Measurements from ENCODE around the gene TEAD1. TPM values are rescaled to one million over a fixed set of nuclear protein-coding genes. Genes with fewer than 3 reads are reported as not detected.

Gene TEAD1
- total RNA-seq, 2 donors from 2014 or later, result 76.4 to 94.4 TPM

DNA sequence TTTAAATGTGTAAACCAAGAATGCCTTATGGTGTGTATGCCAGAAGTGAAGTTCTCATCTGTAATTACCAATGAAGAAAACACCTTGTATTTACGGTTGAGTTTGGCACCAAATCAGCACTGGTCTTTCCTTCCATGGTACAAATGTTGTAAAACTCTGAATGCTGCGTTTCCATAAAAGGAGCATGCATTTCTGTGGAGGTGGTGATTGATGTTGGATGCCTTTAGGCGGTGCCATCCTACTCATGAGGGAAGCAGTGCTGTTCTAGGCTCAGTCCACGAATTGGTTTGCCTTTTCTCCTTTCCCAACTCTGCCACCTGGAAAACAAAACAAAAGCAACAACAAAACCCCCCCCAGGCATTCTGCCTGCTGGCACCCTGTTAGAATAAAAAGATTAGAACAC, 124.4 kb downstream of the TEAD1 start:
- H3K27ac ChIP-seq (ENCODE audit: low read depth, low read length), result no peak overlapping the region
- H3K27me3 ChIP-seq (ENCODE audit: control insufficient read depth, insufficient read depth, low read length, poor library complexity, severe bottlenecking), result no peaks in the 10 kb centered on the region
- Mint-ChIP-seq H3K4me1 (peaks cover 74% of the 10 kb centered on the region), H3K27me3 (ENCODE audit: insufficient read depth) (no peaks in the 10 kb centered on the region), H3K36me3 (ENCODE audit: low read depth) (peaks cover 5% of the 10 kb centered on the region), H3K9me3 (no peaks in the 10 kb centered on the region), H3K27ac (peak overlapping the region; percentile 71), H3K4me3 (no peak overlapping the region)
- H3K9me3 ChIP-seq (ENCODE audit: control insufficient read depth, low read length), result no peaks in the 10 kb centered on the region
- H3K4me3 ChIP-seq (ENCODE audit: low read length), result no peak overlapping the region
- peaks cover 52% of the 10 kb centered on the region for H3K4me1 ChIP-seq (ENCODE audit: control insufficient read depth, insufficient read depth, low read length)
- peaks cover 20% of the 10 kb centered on the region for H3K36me3 ChIP-seq (ENCODE audit: control insufficient read depth, insufficient read depth, low read length)
- no peak overlapping the region for H3K9ac ChIP-seq (ENCODE audit: extremely low read depth, low read length, poor library complexity, severe bottlenecking)
- DNase-seq, result no peak
- no peak for TF ChIP-seq CTCF (conservative IDR thresholded peaks at IDR 0.05)
- 84 to 88% methylated on average over 1 to 4 of the region's 4 CpGs for WGBS, 2 experiments (ENCODE audit: insufficient coverage in 1 of 2, insufficient read length in 1 of 2)

DNA sequence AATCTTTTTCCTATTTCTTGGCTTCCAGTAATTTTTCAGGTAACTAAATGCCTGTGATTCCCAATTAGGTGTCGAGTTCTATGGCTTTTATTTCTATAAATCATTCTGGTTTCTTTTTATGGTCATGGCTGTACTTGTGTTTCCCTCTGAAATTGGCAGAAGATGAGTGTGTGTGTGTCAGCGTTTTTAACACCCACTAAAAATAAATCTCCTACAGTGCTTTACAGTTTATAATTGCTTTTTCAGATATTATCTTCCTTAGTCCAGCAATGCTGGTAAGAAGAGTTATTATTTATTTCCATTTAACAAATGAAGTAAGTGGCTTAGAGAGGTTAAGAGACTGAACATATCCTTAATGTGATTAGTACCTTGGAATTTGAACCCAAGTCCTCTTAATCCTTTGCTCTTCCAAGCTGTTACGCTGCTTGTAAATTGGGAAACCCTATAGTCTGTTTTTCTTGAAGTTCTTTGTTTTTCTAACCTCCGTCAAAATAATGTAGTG, 125.2 kb downstream of the TEAD1 start:
- Mint-ChIP-seq H3K27ac (peak overlapping the region; percentile 71), H3K4me1 (peaks cover 69% of the 10 kb centered on the region), H3K27me3 (ENCODE audit: insufficient read depth) (no peaks in the 10 kb centered on the region), H3K36me3 (ENCODE audit: low read depth) (peaks cover 5% of the 10 kb centered on the region), H3K4me3 (peak overlapping the region; percentile 11), H3K9me3 (no peaks in the 10 kb centered on the region)
- H3K27me3 ChIP-seq (ENCODE audit: control insufficient read depth, insufficient read depth, low read length, poor library complexity, severe bottlenecking), result no peaks in the 10 kb centered on the region
- peak overlapping the region; percentile 67 for H3K4me3 ChIP-seq (ENCODE audit: low read length)
- no peak for TF ChIP-seq CTCF (conservative IDR thresholded peaks at IDR 0.05)
- peaks cover 45% of the 10 kb centered on the region for H3K4me1 ChIP-seq (ENCODE audit: control insufficient read depth, insufficient read depth, low read length)
- peaks cover 16% of the 10 kb centered on the region for H3K36me3 ChIP-seq (ENCODE audit: control insufficient read depth, insufficient read depth, low read length)
- H3K9ac ChIP-seq (ENCODE audit: extremely low read depth, low read length, poor library complexity, severe bottlenecking), result no peak overlapping the region
- WGBS, 2 experiments (ENCODE audit: insufficient coverage in 1 of 2, insufficient read length in 1 of 2), result 62% methylated on average over 3 of the region's 4 CpGs; no CpG with 5 or more reads in 1 of the 2 experiments
- H3K9me3 ChIP-seq (ENCODE audit: control insufficient read depth, low read length), result no peaks in the 10 kb centered on the region
- no peak for DNase-seq
- H3K27ac ChIP-seq (ENCODE audit: low read depth, low read length), result no peak overlapping the region

- peak overlapping the region; percentile 21 for H3K27ac ChIP-seq (ENCODE audit: low read depth, low read length)
Measured at GRCh38 chr11:12800032-12800671, 125.9 kb downstream of the TEAD1 start.

More at GRCh38 chr11:12800032-12800671, 125.9 kb downstream of the TEAD1 start:
- peaks cover 65% of the 10 kb centered on the region for H3K4me1 Mint-ChIP-seq
- Histone ChIP-seq H3K36me3 (ENCODE audit: control insufficient read depth, insufficient read depth, low read length) (peaks cover 16% of the 10 kb centered on the region), H3K9me3 (ENCODE audit: control insufficient read depth, low read length) (no peaks in the 10 kb centered on the region), H3K4me1 (ENCODE audit: control insufficient read depth, insufficient read depth, low read length) (peaks cover 42% of the 10 kb centered on the region), H3K4me3 (ENCODE audit: low read length) (peak overlapping the region; percentile 67), H3K9ac (ENCODE audit: extremely low read depth, low read length, poor library complexity, severe bottlenecking) (peak overlapping the region; percentile 23), H3K27me3 (ENCODE audit: control insufficient read depth, insufficient read depth, low read length, poor library complexity, severe bottlenecking) (no peaks in the 10 kb centered on the region)
- 19 to 24% methylated on average over 8 of the region's 8 CpGs for WGBS, 2 experiments (ENCODE audit: insufficient coverage in 1 of 2, insufficient read length in 1 of 2)
- peak overlapping the region; percentile 11 for H3K4me3 Mint-ChIP-seq
- H3K9me3 Mint-ChIP-seq, result no peaks in the 10 kb centered on the region
- no peaks in the 10 kb centered on the region for H3K27me3 Mint-ChIP-seq (ENCODE audit: insufficient read depth)
- DNase-seq, result peak; percentile 73
- peak overlapping the region; percentile 71 for H3K27ac Mint-ChIP-seq
- H3K36me3 Mint-ChIP-seq (ENCODE audit: low read depth), result peaks cover 5% of the 10 kb centered on the region
- no peak for TF ChIP-seq CTCF (conservative IDR thresholded peaks at IDR 0.05)
